CD14-positive monocyte (primary cell): ENCODE data around the gene MAD2L1BP. TPM values are rescaled to one million over a fixed set of nuclear protein-coding genes. Genes with fewer than 3 reads are reported as not detected.

Source experiments
- DNase-seq, 3 donors: peaks; one replicate each; pipeline ENCODE4 v3.0.0-alpha.2; 2011 to 2022
- H2AFZ ChIP-seq: 2 replicates; pipeline ENCODE4 v1.6.0; 2012; ENCODE audit warnings: mild to moderate bottlenecking, low read depth, low read length, inconsistent platforms; ENCODE audit not compliant: insufficient read depth, poor library complexity, severe bottlenecking
- H3K27ac ChIP-seq, 2 donors: 1 replicate in 1 of 2; 2 replicates in 1 of 2; pipeline ENCODE4 v1.5.1; 2012 to 2013; ENCODE audit warnings: low read length in 2 of 2, control low read depth in 1 of 2, inconsistent platforms in 1 of 2, low read depth in 1 of 2, mild to moderate bottlenecking in 1 of 2
- H3K27me3 ChIP-seq, 2 donors: one replicate each; pipeline versions ENCODE4 v1.6.0 to v1.6.1; 2011 to 2013; ENCODE audit warnings: low read length in 2 of 2; ENCODE audit not compliant: control insufficient read depth in 2 of 2, insufficient read depth in 2 of 2
- H3K36me3 ChIP-seq, 2 donors: replicated peaks in 1 of 2; 1 replicate in 1 of 2; 2 replicates in 1 of 2; pipeline versions ENCODE4 v1.5.1 to v1.6.1; 2012 to 2013; ENCODE audit warnings: low read length in 2 of 2, control low read depth in 1 of 2, inconsistent platforms in 1 of 2, mild to moderate bottlenecking in 1 of 2; ENCODE audit not compliant: insufficient read depth in 2 of 2, control insufficient read depth in 1 of 2
- H3K4me1 ChIP-seq, 2 donors: 1 replicate in 1 of 2; 2 replicates in 1 of 2; pipeline versions ENCODE4 v1.5.1 to v1.6.1; 2012 to 2013; ENCODE audit warnings: low read length in 2 of 2, control low read depth in 1 of 2, inconsistent platforms in 1 of 2, mild to moderate bottlenecking in 1 of 2, moderate library complexity in 1 of 2; ENCODE audit not compliant: insufficient read depth in 2 of 2, control insufficient read depth in 1 of 2
- H3K4me2 ChIP-seq: replicated peaks from 2 replicates; pipeline ENCODE3; 2012; ENCODE audit warnings: low read length, moderate library complexity, mild to moderate bottlenecking; ENCODE audit not compliant: poor library complexity, severe bottlenecking; ENCODE audit errors: extremely low read depth
- H3K4me3 ChIP-seq, 3 experiments: fragments of 200-600 bp in 1 of 3; sonication (generic) in 1 of 3; replicated peaks in 1 of 3; 1 replicate in 2 of 3; 2 replicates in 1 of 3; pipeline ENCODE4 v1.5.1; 2011 to 2013; ENCODE audit warnings: low read length in 3 of 3, mild to moderate bottlenecking in 3 of 3, control low read depth in 2 of 3, low read depth in 2 of 3, inconsistent platforms in 1 of 3, moderate library complexity in 1 of 3
- H3K79me2 ChIP-seq: 2 replicates; pipeline ENCODE4 v1.6.0; 2012; ENCODE audit warnings: mild to moderate bottlenecking, control low read depth, inconsistent platforms, low read length, moderate library complexity; ENCODE audit not compliant: insufficient read depth
- H3K9ac ChIP-seq: 2 replicates; pipeline ENCODE4 v1.6.0; 2017; ENCODE audit warnings: low read length, mild to moderate bottlenecking; ENCODE audit not compliant: insufficient read depth, poor library complexity, severe bottlenecking
- H3K9me3 ChIP-seq, 2 donors: replicated peaks in 1 of 2; 1 replicate in 1 of 2; 2 replicates in 1 of 2; pipeline versions ENCODE4 v1.5.1 to v1.6.1; 2012 to 2013; ENCODE audit warnings: low read length in 2 of 2, control low read depth in 1 of 2; ENCODE audit not compliant: control insufficient read depth in 1 of 2, insufficient read depth in 1 of 2
- H4K20me1 ChIP-seq: 2 replicates; pipeline ENCODE4 v1.6.0; 2012; ENCODE audit warnings: mild to moderate bottlenecking, low read length, control low read depth, moderate library complexity; ENCODE audit not compliant: insufficient read depth
- H3K27ac Mint-ChIP-seq, 7 donors: one replicate each; pipeline ENCODE4 v1.8.0; 2020; ENCODE audit warnings: mild to moderate bottlenecking in 7 of 7, mixed read lengths in 7 of 7, moderate library complexity in 6 of 7, inconsistent platforms in 2 of 7
- H3K27me3 Mint-ChIP-seq, 3 donors: one replicate each; pipeline ENCODE4 v1.8.0; 2021 to 2022; ENCODE audit warnings: low read depth in 3 of 3, mild to moderate bottlenecking in 3 of 3, mixed read lengths in 3 of 3, moderate library complexity in 3 of 3, inconsistent platforms in 1 of 3
- H3K36me3 Mint-ChIP-seq, 2 donors: one replicate each; pipeline ENCODE4 v1.8.0; 2020; ENCODE audit warnings: mixed read lengths in 2 of 2, inconsistent platforms in 1 of 2, mild to moderate bottlenecking in 1 of 2
- H3K4me1 Mint-ChIP-seq: one replicate; pipeline ENCODE4 v1.8.0; 2020; ENCODE audit warnings: mild to moderate bottlenecking, mixed read lengths
- H3K4me3 Mint-ChIP-seq, 2 donors: one replicate each; pipeline ENCODE4 v1.8.0; 2020; ENCODE audit warnings: mild to moderate bottlenecking in 2 of 2, mixed read lengths in 2 of 2, moderate library complexity in 1 of 2
- H3K9me3 Mint-ChIP-seq, 7 donors: one replicate each; pipeline ENCODE4 v1.8.0; 2020 to 2022; ENCODE audit warnings: mixed read lengths in 7 of 7, mild to moderate bottlenecking in 6 of 7, moderate library complexity in 6 of 7, inconsistent platforms in 2 of 7
- CTCF ChIP-seq: fragments of 200-600 bp; IDR thresholded peaks from one replicate; pipeline ENCODE4 v1.8.0; 2022; ENCODE audit warnings: antibody characterized with exemption, mild to moderate bottlenecking
- WGBS: methylation state at CpG from one replicate; pipeline ENCODE4 v1.1.5; 2013; ENCODE audit warnings: missing lambda C conversion rate; ENCODE audit not compliant: insufficient coverage; 5-methylcytosine and 5-hydroxymethylcytosine counted together
- intact Hi-C, 2 donors: fragments of 100-400 bp; cut with micrococcal nuclease; formaldehyde crosslinking; loops; one replicate each; pipeline versions ENCODE4 v1.15.0 to v1.15.1; 2023
- polyA plus RNA-seq, 3 donors: library from polyadenylated mRNA; depleted of rRNA in 1 of 3; unstranded in 2 of 3; stranded (reverse) in 1 of 3; fragments of 300-500 nt in 2 of 3; fragments of >200 nt in 1 of 3; fragmentation: Illumina TruSeq in 2 of 3; gene quantifications; 1 replicate in 2 of 3; 2 replicates in 1 of 3; pipeline ENCODE4 v1.2.3, GENCODE V29; 2012 to 2021

The MAD2L1BP gene
- polyA plus RNA-seq, 3 donors = 17.3 to 33.5 (median 26.5) TPM

GRCh38 chr6:43645613-43645964 lies 9.9 kb downstream of the MAD2L1BP start:
- Histone ChIP-seq H3K27me3 (no peaks in the 10 kb centered on the region), H4K20me1 (peaks cover 27% of the 10 kb centered on the region), H3K27ac (no peak overlapping the region), H3K4me3 (peak overlapping the region; percentile 47 to 80 (median 67)), H3K36me3 (peaks cover 12 to 21% of the 10 kb centered on the region in 2 donors), H3K4me1 (peaks cover 10 to 12% of the 10 kb centered on the region in 2 donors), H3K4me2 (peak overlapping the region; percentile 76), H2AFZ (peak overlapping the region; percentile 79), H3K79me2 (peaks cover 12% of the 10 kb centered on the region), H3K9ac (no peak overlapping the region), H3K9me3 (no peaks in the 10 kb centered on the region)
- H3K27ac Mint-ChIP-seq = peak overlapping the region in 3 of 7 donors; percentile 53 to 90 (median 85)
- 3% methylated on average over 5 of the region's 9 CpGs for WGBS
- peaks cover 0 to 8% (median 2%) of the 10 kb centered on the region in 3 donors for H3K27me3 Mint-ChIP-seq
- no peak for TF ChIP-seq CTCF
- no peak for DNase-seq
- peaks cover 12 to 20% of the 10 kb centered on the region in 2 donors for H3K36me3 Mint-ChIP-seq
- H3K4me1 Mint-ChIP-seq = peaks cover 15% of the 10 kb centered on the region
- intact Hi-C loops = no loop called here
- no peaks in the 10 kb centered on the region for H3K9me3 Mint-ChIP-seq
- peak overlapping the region; percentile 86 to 94 for H3K4me3 Mint-ChIP-seq

GRCh38 chr6:43647613-43648012 lies 12.0 kb downstream of the MAD2L1BP start:
- H3K4me1 Mint-ChIP-seq = peaks cover 15% of the 10 kb centered on the region
- Histone ChIP-seq H3K4me2 (no peak overlapping the region), H3K9ac (no peak overlapping the region), H3K79me2 (no peaks in the 10 kb centered on the region), H3K27ac (no peak overlapping the region), H3K36me3 (peaks cover under 1% of the 10 kb centered on the region in 2 donors), H3K4me1 (peaks cover 10 to 12% of the 10 kb centered on the region in 2 donors), H3K9me3 (no peaks in the 10 kb centered on the region), H3K27me3 (no peaks in the 10 kb centered on the region), H3K4me3 (no peak overlapping the region), H2AFZ (no peak overlapping the region), H4K20me1 (peaks cover 9% of the 10 kb centered on the region)
- WGBS = no CpG with 5 or more reads among the region's 3 CpGs
- peaks cover 0 to 11% (median 2%) of the 10 kb centered on the region in 3 donors for H3K27me3 Mint-ChIP-seq
- TF ChIP-seq CTCF = no peak
- no peak overlapping the region for H3K4me3 Mint-ChIP-seq
- H3K27ac Mint-ChIP-seq = no peak overlapping the region
- no peak for DNase-seq
- H3K36me3 Mint-ChIP-seq = peaks cover 2 to 5% of the 10 kb centered on the region in 2 donors
- H3K9me3 Mint-ChIP-seq = no peaks in the 10 kb centered on the region
- intact Hi-C loops = no loop called here
